HG03460 (cell line): ENCODE data around the gene CCDC146.
"Not testable (repeated sequence)": the region's sequence is repeated elsewhere in the genome, so short reads cannot be mapped to it uniquely, and the experiment has no call there.

Experiments
- ATAC-seq: cut with Tn5 transposase; IDR thresholded peaks from one replicate; pipeline ENCODE4 v1.9.1; 2021; ENCODE audit not compliant: unreplicated experiment

The CCDC146 gene

GRCh38 chr7:77199013-77199966 lies 76.9 kb downstream of the CCDC146 start, which contains the start of gene FGL2:
Gene FGL2, minus strand, starts transcription at chr7:77199819. Its CDS starts 26 bp downstream, at chr7:77199793.
- ATAC-seq = peak; percentile 30

GRCh38 chr7:77200542-77200941 lies 78.1 kb downstream of the CCDC146 start:
- ATAC-seq = no peak

- peak; percentile 92 for ATAC-seq
These were observed 80.1 kb downstream of the CCDC146 start for GRCh38 chr7:77202481-77202976.

- ATAC-seq = no peak
These were observed 83.3 kb downstream of the CCDC146 start for GRCh38 chr7:77205706-77206105.

- no peak for ATAC-seq
These were observed 86.0 kb downstream of the CCDC146 start for GRCh38 chr7:77208416-77208815.

- no peak for ATAC-seq
These were observed 87.2 kb downstream of the CCDC146 start for GRCh38 chr7:77209479-77210139.

GRCh38 chr7:77216181-77216845 lies 93.9 kb downstream of the CCDC146 start:
- ATAC-seq = no peak

GRCh38 chr7:77217474-77218185 lies 95.2 kb downstream of the CCDC146 start:
- no peak for ATAC-seq

- ATAC-seq = not testable (repeated sequence)
These were observed 97.4 kb downstream of the CCDC146 start for GRCh38 chr7:77219701-77220331.

- ATAC-seq = no peak
These were observed 99.7 kb downstream of the CCDC146 start for GRCh38 chr7:77222065-77222464.

GRCh38 chr7:77222819-77223218 lies 100.4 kb downstream of the CCDC146 start:
- no peak for ATAC-seq

GRCh38 chr7:77223261-77223660 lies 100.8 kb downstream of the CCDC146 start:
- no peak for ATAC-seq

- no peak for ATAC-seq
These were observed 104.0 kb downstream of the CCDC146 start for GRCh38 chr7:77226357-77226839.

- ATAC-seq = not testable (repeated sequence)
These were observed 106.4 kb downstream of the CCDC146 start for GRCh38 chr7:77228795-77229194.

GRCh38 chr7:77232467-77232866 lies 110.1 kb downstream of the CCDC146 start:
- ATAC-seq = no peak

GRCh38 chr7:77235276-77235675 lies 112.9 kb downstream of the CCDC146 start:
- no peak for ATAC-seq

- no peak for ATAC-seq
These were observed 116.3 kb downstream of the CCDC146 start for GRCh38 chr7:77238703-77239136.

GRCh38 chr7:77239471-77239870 lies 117.1 kb downstream of the CCDC146 start:
- ATAC-seq = no peak

- ATAC-seq = no peak
These were observed 119.7 kb downstream of the CCDC146 start for GRCh38 chr7:77242068-77242467.

- ATAC-seq = no peak
These were observed 120.1 kb downstream of the CCDC146 start for GRCh38 chr7:77242554-77242953.
